B cell (primary cell): Measurements from ENCODE around the gene TUSC1. TPM values are rescaled to one million over a fixed set of nuclear protein-coding genes. Genes with fewer than 3 reads are reported as not detected.

Experiments used
- ATAC-seq: fragments of 200-7000 bp; cut with Tn5 transposase; one replicate; pipeline ENCODE4 v1.10.0; 2021; ENCODE audit warnings: low read depth, mild to moderate bottlenecking, moderate number of reproducible peaks, moderate library complexity
- CTCF ChIA-PET: fragments of 350-600 bp; sonication (Branson Sonifier 250); formaldehyde crosslinking; loops from one replicate; lab custom pipeline; 2021; ENCODE audit warnings: antibody characterized with exemption, inconsistent platforms; lab: Charles Lee
- POLR2A ChIA-PET: fragments of 350-600 bp; sonication (Branson Sonifier 250); formaldehyde crosslinking; loops from one replicate; lab custom pipeline; 2021; ENCODE audit warnings: antibody characterized with exemption; lab: Charles Lee
- DNase-seq: peaks from one replicate; pipeline ENCODE4 v3.0.0; 2013
- H2AFZ ChIP-seq: 2 replicates; pipeline ENCODE4 v1.6.1; 2012; ENCODE audit warnings: mild to moderate bottlenecking, low read depth, low read length; ENCODE audit not compliant: insufficient read depth, poor library complexity, severe bottlenecking
- H3K27ac ChIP-seq, 2 donors: 1 replicate in 1 of 2; 2 replicates in 1 of 2; pipeline ENCODE4 v1.5.1; 2012 to 2013; ENCODE audit warnings: low read length in 2 of 2, mild to moderate bottlenecking in 2 of 2, moderate library complexity in 1 of 2
- H3K27me3 ChIP-seq, 4 experiments: fragments of 200-600 bp in 1 of 4; sonication (generic) in 1 of 4; replicated peaks in 1 of 4; 1 replicate in 2 of 4; 2 replicates in 2 of 4; pipeline versions ENCODE4 v1.6.1 to v1.7.0; 2013 to 2016; ENCODE audit warnings: low read length in 3 of 4, mild to moderate bottlenecking in 2 of 4, mixed read lengths in 1 of 4, moderate library complexity in 1 of 4; ENCODE audit not compliant: insufficient read depth in 4 of 4, control insufficient read depth in 3 of 4; ENCODE audit errors: control extremely low read depth in 1 of 4
- H3K36me3 ChIP-seq, 2 experiments: replicated peaks in 1 of 2; 1 replicate in 1 of 2; 2 replicates in 1 of 2; pipeline versions ENCODE4 v1.6.1 to v1.7.1; 2013; ENCODE audit warnings: low read length in 1 of 2; ENCODE audit not compliant: insufficient read depth in 2 of 2, control insufficient read depth in 1 of 2; ENCODE audit errors: control extremely low read depth in 1 of 2, extremely low read depth in 1 of 2
- H3K4me1 ChIP-seq, 2 donors: fragments of 200-600 bp in 1 of 2; sonication (generic) in 1 of 2; 1 replicate in 1 of 2; 2 replicates in 1 of 2; pipeline versions ENCODE4 v1.5.1 to v1.6.1; 2013 to 2017; ENCODE audit warnings: low read length in 2 of 2; ENCODE audit not compliant: control insufficient read depth in 2 of 2, insufficient read depth in 2 of 2
- H3K4me2 ChIP-seq: replicated peaks from 2 replicates; pipeline ENCODE3; 2012; ENCODE audit warnings: mild to moderate bottlenecking, low read depth, low read length; ENCODE audit not compliant: poor library complexity, severe bottlenecking
- H3K4me3 ChIP-seq, 5 experiments: fragments of 200-600 bp in 1 of 5; sonication (generic) in 1 of 5; 1 replicate in 3 of 5; 2 replicates in 2 of 5; pipeline versions ENCODE4 v1.5.1 to v1.7.0; 2011 to 2016; ENCODE audit warnings: low read length in 4 of 5, mild to moderate bottlenecking in 4 of 5, low read depth in 2 of 5, control low read depth in 1 of 5, moderate library complexity in 1 of 5; ENCODE audit not compliant: insufficient read depth in 1 of 5; ENCODE audit errors: control extremely low read depth in 1 of 5, extremely low read depth in 1 of 5
- H3K79me2 ChIP-seq: fragments of 200-600 bp; sonication (generic); one replicate; pipeline ENCODE4 v1.6.0; 2016; ENCODE audit warnings: low read length; ENCODE audit not compliant: control insufficient read depth, insufficient read depth
- H3K9ac ChIP-seq: fragments of 200-600 bp; sonication (generic); 2 replicates; pipeline ENCODE4 v1.6.1; 2017; ENCODE audit warnings: mild to moderate bottlenecking, low read length, moderate library complexity
- H3K9me3 ChIP-seq, 3 donors: one replicate each; pipeline versions ENCODE4 v1.6.1 to v1.7.1; 2013; ENCODE audit warnings: low read length in 2 of 3; ENCODE audit not compliant: control insufficient read depth in 2 of 3, insufficient read depth in 1 of 3; ENCODE audit errors: control extremely low read depth in 1 of 3
- H4K20me1 ChIP-seq: 2 replicates; pipeline ENCODE4 v1.6.0; 2012; ENCODE audit warnings: mild to moderate bottlenecking, low read length; ENCODE audit not compliant: insufficient read depth, control insufficient read depth, poor library complexity, severe bottlenecking
- H3K27ac Mint-ChIP-seq: one replicate; pipeline ENCODE4 v1.8.0; 2021; ENCODE audit warnings: mixed read lengths
- H3K27me3 Mint-ChIP-seq: one replicate; pipeline ENCODE4 v1.8.0; 2021; ENCODE audit warnings: mixed read lengths
- H3K4me1 Mint-ChIP-seq: one replicate; pipeline ENCODE4 v1.8.0; 2021; ENCODE audit warnings: mixed read lengths
- H3K4me3 Mint-ChIP-seq: one replicate; pipeline ENCODE4 v1.8.0; 2021; ENCODE audit warnings: mixed read lengths
- H3K9me3 Mint-ChIP-seq: one replicate; pipeline ENCODE4 v1.8.0; 2022; ENCODE audit warnings: mixed read lengths; ENCODE audit not compliant: insufficient read depth
- EZH2 ChIP-seq: IDR thresholded peaks from 2 replicates; pipeline ENCODE4 v1.6.1; 2012; ENCODE audit warnings: borderline replicate concordance, low read depth, mild to moderate bottlenecking, moderate library complexity, low read length; ENCODE audit not compliant: insufficient read depth, poor library complexity, severe bottlenecking
- WGBS: methylation state at CpG from one replicate; pipeline ENCODE4 v1.1.5; 2013; ENCODE audit warnings: missing lambda C conversion rate; ENCODE audit not compliant: insufficient coverage; 5-methylcytosine and 5-hydroxymethylcytosine counted together
- intact Hi-C: fragments of 100-400 bp; cut with micrococcal nuclease; formaldehyde crosslinking; loops from one replicate; pipeline ENCODE4 v1.10.0; 2022
- polyA plus RNA-seq: library from polyadenylated mRNA; depleted of rRNA; stranded (reverse); fragments of >200 nt; gene quantifications from 2 replicates; pipeline ENCODE4 v1.2.3, GENCODE V29; 2012
- total RNA-seq, 2 donors: library from RNA; stranded (reverse); fragments of 120-200 nt in 1 of 2; gene quantifications; 1 replicate in 1 of 2; 2 replicates in 1 of 2; pipeline versions ENCODE4 v1.2.3 to v1.2.4, GENCODE V29; 2013 to 2022
- TF ChIP-seq, protein P1 (sequence below): fragments of 200-600 bp; IDR thresholded peaks from one replicate; pipeline ENCODE4 v1.8.0; 2022; ENCODE audit warnings: antibody characterized with exemption, mild to moderate bottlenecking

The TUSC1 gene
- total and polyA plus RNA-seq, 2 donors (not counting 1 experiment from before 2014, with no cell fraction given) = 0.34 to 0.82 TPM

DNA sequence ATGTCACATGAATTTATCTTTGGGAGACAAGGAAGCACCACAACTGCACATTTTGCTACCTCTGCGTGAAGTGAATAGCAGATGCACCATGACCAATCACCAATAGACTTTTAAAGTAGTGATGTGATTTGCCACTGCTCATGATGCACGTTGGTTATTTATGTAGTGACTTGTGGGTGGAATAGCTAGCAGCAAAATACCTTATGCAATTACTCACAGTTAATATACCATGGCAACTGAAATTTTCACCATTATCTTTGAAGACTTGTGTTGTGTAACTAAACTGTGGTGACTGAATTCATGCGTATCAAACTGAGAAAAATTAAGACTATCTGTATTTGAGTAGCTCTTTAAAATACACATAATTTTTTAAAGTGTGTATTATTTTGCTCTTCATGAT is 46.2 kb upstream of the TUSC1 start:
- no peak for TF ChIP-seq EZH2
- TF ChIP-seq, protein P1, sequence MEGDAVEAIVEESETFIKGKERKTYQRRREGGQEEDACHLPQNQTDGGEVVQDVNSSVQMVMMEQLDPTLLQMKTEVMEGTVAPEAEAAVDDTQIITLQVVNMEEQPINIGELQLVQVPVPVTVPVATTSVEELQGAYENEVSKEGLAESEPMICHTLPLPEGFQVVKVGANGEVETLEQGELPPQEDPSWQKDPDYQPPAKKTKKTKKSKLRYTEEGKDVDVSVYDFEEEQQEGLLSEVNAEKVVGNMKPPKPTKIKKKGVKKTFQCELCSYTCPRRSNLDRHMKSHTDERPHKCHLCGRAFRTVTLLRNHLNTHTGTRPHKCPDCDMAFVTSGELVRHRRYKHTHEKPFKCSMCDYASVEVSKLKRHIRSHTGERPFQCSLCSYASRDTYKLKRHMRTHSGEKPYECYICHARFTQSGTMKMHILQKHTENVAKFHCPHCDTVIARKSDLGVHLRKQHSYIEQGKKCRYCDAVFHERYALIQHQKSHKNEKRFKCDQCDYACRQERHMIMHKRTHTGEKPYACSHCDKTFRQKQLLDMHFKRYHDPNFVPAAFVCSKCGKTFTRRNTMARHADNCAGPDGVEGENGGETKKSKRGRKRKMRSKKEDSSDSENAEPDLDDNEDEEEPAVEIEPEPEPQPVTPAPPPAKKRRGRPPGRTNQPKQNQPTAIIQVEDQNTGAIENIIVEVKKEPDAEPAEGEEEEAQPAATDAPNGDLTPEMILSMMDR = no peak
- no peak overlapping the region for H3K27ac Mint-ChIP-seq
- Histone ChIP-seq H3K27ac (no peak overlapping the region), H3K4me1 (no peaks in the 10 kb centered on the region), H3K79me2 (no peaks in the 10 kb centered on the region), H3K9me3 (no peaks in the 10 kb centered on the region), H3K4me2 (no peak overlapping the region), H3K4me3 (no peak overlapping the region), H3K9ac (no peak overlapping the region), H4K20me1 (no peaks in the 10 kb centered on the region), H3K27me3 (no peaks in the 10 kb centered on the region), H2AFZ (no peak overlapping the region), H3K36me3 (no peaks in the 10 kb centered on the region)
- CTCF ChIA-PET = no interaction called here
- H3K27me3 Mint-ChIP-seq = no peaks in the 10 kb centered on the region
- ATAC-seq (no peak), DNase-seq (no peak)
- WGBS = no CpG with 5 or more reads among the region's 3 CpGs
- POLR2A ChIA-PET = no interaction called here
- H3K9me3 Mint-ChIP-seq = no peaks in the 10 kb centered on the region
- H3K4me3 Mint-ChIP-seq = no peak overlapping the region
- intact Hi-C loops = no loop called here
- H3K4me1 Mint-ChIP-seq = no peaks in the 10 kb centered on the region

DNA sequence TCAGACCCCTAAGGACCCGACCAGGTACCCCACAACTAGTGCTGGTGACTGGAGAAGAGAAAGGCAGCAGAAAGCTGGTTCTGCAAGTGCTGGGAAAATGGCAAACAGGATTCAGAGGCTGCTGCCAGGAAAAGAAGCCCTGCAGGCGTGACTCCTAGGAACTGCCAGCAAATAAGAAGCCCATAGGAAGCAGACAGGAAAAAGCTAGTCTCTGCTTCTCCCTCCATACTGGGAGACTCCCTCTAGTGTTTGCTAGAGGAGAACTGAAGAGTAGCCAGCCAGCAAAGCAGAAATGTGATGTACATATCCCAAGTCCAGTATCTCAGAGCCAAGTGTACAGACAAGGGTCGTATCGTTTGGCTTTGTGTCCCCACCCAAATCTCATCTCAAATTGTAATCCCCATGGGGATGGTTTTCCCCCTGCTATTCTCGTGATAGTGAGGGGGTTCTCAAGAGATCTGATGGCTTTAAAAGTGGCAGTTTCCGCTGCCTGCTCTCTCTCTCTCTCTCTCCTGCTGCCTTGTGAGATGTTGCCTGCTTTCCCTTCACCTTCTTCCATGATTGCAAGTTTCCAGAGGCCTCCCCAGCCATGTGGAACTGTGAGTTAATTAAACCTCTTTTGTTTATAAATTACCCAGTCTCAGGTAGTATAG is 38.1 kb upstream of the TUSC1 start:
- no peaks in the 10 kb centered on the region for H3K36me3 ChIP-seq
- 100% methylated on average over 2 of the region's 6 CpGs for WGBS
- ChIA-PET CTCF (no interaction called here), POLR2A (no interaction called here)
- Mint-ChIP-seq H3K27ac (no peak overlapping the region), H3K4me3 (no peak overlapping the region), H3K9me3 (peaks cover 2% of the 10 kb centered on the region), H3K27me3 (no peaks in the 10 kb centered on the region), H3K4me1 (no peaks in the 10 kb centered on the region)
- ATAC-seq = no peak
- no peaks in the 10 kb centered on the region for H3K27me3 ChIP-seq
- TF ChIP-seq, protein P1 = no peak
- TF ChIP-seq EZH2 = no peak
- H4K20me1 ChIP-seq = no peaks in the 10 kb centered on the region
- no peaks in the 10 kb centered on the region for H3K9me3 ChIP-seq
- no peak overlapping the region for H2AFZ ChIP-seq
- no peak for DNase-seq
- no peak overlapping the region for H3K27ac ChIP-seq
- no peak overlapping the region for H3K4me3 ChIP-seq
- no peak overlapping the region for H3K4me2 ChIP-seq
- no peak overlapping the region for H3K9ac ChIP-seq
- H3K4me1 ChIP-seq = no peaks in the 10 kb centered on the region
- intact Hi-C loops = no loop called here
- H3K79me2 ChIP-seq = no peaks in the 10 kb centered on the region
